ENCODE measurements around the gene RAB10. TPM values are rescaled to one million over a fixed set of nuclear protein-coding genes. Genes with fewer than 3 reads are reported as not detected.

RAB10 gene
- total and polyA plus RNA-seq, 2 experiments from 2014 or later, result 102 to 143 TPM

- TF ChIP-seq JUNB (IDR thresholded peaks at IDR 0.05; ENCODE audit: unreplicated experiment) (no peak), ETS1 (IDR thresholded peaks at IDR 0.05) (no peak), ZNF331 (CRISPR knock-in tag; IDR thresholded peaks at IDR 0.05; ENCODE audit: low read depth) (no peak), EZH2phosphoT487 (IDR thresholded peaks at IDR 0.05; ENCODE audit: unreplicated experiment) (no peak), ZNF114 (CRISPR knock-in tag; IDR thresholded peaks at IDR 0.05) (no peak), EZH2 (IDR thresholded peaks at IDR 0.05; ENCODE audit: low read depth, unreplicated experiment) (no peak), POLR2AphosphoS5 (IDR thresholded peaks at IDR 0.05; ENCODE audit: low read depth) (no peak), STAT1 (IDR thresholded peaks at IDR 0.05; ENCODE audit: unreplicated experiment) (no peak)
Measured at GRCh38 chr2:26024260-26024659, 9.6 kb upstream of the RAB10 start (continued).

GRCh38 chr2:26025509-26025908 lies 8.4 kb upstream of the RAB10 start:
- Mint-ChIP-seq H3K4me1 (peaks cover 3% of the 10 kb centered on the region), H3K9me3 (no peaks in the 10 kb centered on the region), H3K4me3 (no peak overlapping the region), H3K27me3 (ENCODE audit: insufficient read depth, low read depth, poor library complexity) (peaks cover 2% of the 10 kb centered on the region), H3K36me3 (ENCODE audit: low read depth) (no peaks in the 10 kb centered on the region), H3K27ac (no peak overlapping the region)
- no peaks in the 10 kb centered on the region for H3K36me3 ChIP-seq (ENCODE audit: insufficient read depth)
- no peak overlapping the region for H3K27ac ChIP-seq (ENCODE audit: low read depth)
- H3F3A ChIP-seq (replicated peaks; ENCODE audit: low read depth), result no peaks in the 10 kb centered on the region
- ATAC-seq (no peak), DNase-seq (ENCODE audit: low spot score) (no peak)
- H3K4me3 ChIP-seq, result no peak overlapping the region
- no peaks in the 10 kb centered on the region for H3K27me3 ChIP-seq (ENCODE audit: insufficient read depth)
- H3K79me2 ChIP-seq (replicated peaks; ENCODE audit: insufficient read depth), result no peaks in the 10 kb centered on the region
- no peaks in the 10 kb centered on the region for H3K9me2 ChIP-seq (ENCODE audit: insufficient read depth)
- H4K20me1 ChIP-seq (replicated peaks; ENCODE audit: insufficient read depth), result no peaks in the 10 kb centered on the region
- no peak overlapping the region for H2AFZ ChIP-seq
- no peak overlapping the region for H3K4me2 ChIP-seq
- no peaks in the 10 kb centered on the region for H3K4me1 ChIP-seq (ENCODE audit: insufficient read depth)
- TF ChIP-seq REST (IDR thresholded peaks at IDR 0.05; ENCODE audit: unreplicated experiment), result no peak
- TF ChIP-seq ZNF462 (CRISPR knock-in tag; IDR thresholded peaks at IDR 0.05), result no peak
- no peak for TF ChIP-seq NANOG (IDR thresholded peaks at IDR 0.05; ENCODE audit: borderline replicate concordance)
- no peak for TF ChIP-seq EZH2 (IDR thresholded peaks at IDR 0.05; ENCODE audit: low read depth, unreplicated experiment)
- TF ChIP-seq POLR2AphosphoS5 (IDR thresholded peaks at IDR 0.05; ENCODE audit: low read depth), result no peak
- TF ChIP-seq ZNF114 (CRISPR knock-in tag; IDR thresholded peaks at IDR 0.05), result no peak
- TF ChIP-seq ZNF331 (CRISPR knock-in tag; IDR thresholded peaks at IDR 0.05; ENCODE audit: low read depth), result no peak
- TF ChIP-seq STAT1 (IDR thresholded peaks at IDR 0.05; ENCODE audit: unreplicated experiment), result no peak
- no peak for TF ChIP-seq CREB1 (CRISPR knock-in tag; IDR thresholded peaks at IDR 0.05; ENCODE audit: low read depth)
- no peak for TF ChIP-seq CTCF (conservative IDR thresholded peaks at IDR 0.05; ENCODE audit: low read depth in 2 of 2)

All from GM23338 (cell line).